ENCODE measurements around the gene PIEZO1.

Gene PIEZO1

DNA sequence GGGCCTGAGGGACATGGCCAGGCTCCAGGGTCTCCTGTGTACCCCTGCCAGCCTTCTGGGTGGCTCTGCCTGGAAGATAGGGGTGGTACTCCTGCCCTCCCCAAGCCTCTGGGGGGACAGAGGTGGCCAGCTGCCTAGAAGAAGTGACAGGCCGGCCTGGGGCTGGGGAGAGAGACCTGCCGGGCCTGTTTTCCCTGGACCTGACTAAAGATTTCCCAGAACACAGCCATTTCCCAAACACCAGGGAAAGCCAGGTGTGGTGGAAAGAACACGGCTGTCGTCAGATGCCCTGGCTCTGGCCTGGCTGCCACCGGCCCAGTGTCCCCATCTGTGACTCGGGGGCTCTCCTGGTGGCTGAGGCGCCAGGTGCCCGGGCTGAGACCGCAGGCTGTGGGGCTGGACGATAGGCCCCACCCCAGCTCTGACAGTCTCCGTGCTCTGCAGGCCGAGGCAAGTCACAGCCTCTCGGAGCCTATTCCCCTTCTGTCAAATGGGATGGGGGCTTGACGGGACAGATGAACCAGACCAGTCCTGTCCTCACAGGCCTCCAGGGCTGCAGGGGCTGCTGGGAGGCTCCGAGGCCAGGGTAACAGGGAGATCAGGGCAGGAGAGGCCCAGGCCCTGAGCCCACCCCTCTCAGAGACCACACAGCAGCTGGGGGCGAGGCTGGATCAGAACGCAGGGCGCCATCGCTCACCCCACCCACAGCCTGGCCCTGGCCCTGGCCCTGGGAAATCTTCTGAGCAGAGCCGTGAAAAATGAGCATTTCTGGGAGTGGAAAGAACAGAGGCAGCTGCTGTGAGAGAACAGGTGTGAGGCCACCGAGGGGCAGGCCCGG is 45.7 kb downstream of the PIEZO1 start:
- TF ChIP-seq CTCF (IDR thresholded peaks at IDR 0.05; ENCODE audit: borderline replicate concordance, control extremely low read depth, extremely low read depth, insufficient read depth, missing control alignments): no peak
- in situ Hi-C loops (cut with MboI; ENCODE audit: low sequenced_read_pairs, unreplicated experiment): no loop called here
- no peak for DNase-seq (ENCODE audit: low spot score)

- no peak for TF ChIP-seq CTCF (IDR thresholded peaks at IDR 0.05; ENCODE audit: borderline replicate concordance, control extremely low read depth, extremely low read depth, insufficient read depth, missing control alignments)
- in situ Hi-C loops (cut with MboI; ENCODE audit: low sequenced_read_pairs, unreplicated experiment): no loop called here
- DNase-seq (ENCODE audit: low spot score): no peak
Measured at GRCh38 chr16:88738151-88739084, 46.6 kb downstream of the PIEZO1 start.

DNA sequence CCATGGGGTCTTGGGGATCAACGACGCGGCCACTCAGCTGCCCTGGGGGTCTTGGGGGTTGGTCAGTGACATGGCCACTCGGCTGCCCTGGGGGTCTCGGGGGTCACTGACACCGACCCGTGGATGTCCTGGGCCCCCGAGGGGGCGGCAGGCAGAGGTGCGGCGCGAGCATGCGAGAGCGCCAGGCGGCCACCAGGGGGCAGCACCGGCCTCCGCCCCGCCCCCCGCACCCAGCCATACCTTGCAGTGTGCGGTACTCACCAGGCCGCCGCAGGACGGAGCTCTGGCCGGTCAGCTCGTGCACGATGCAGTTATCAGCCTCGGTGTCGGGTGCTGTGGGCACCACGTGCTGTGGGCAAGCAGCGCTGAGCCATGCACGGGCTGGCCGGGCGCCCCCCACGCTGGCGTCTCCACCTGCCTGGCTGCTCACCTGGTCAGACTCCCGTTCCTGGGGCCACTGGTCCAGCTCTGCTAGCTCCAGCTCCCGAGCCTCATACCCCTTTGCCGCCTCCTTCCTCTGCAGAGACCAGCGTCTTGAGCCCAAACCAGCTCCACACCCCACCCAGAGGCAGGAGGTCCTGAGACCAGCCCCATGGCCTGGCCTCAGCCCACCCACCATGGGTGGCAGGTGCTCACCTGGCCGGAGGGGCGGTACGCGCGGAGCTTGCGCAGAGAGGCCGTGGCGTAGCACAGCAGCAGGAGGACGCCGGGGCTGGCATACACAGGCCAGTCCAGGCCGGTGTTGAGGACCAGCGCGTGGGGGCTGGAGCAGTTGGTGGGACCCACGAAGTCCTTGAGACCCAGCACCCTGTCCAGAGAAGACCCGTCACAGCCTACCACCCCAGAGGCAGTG is 47.5 kb downstream of the PIEZO1 start:
- TF ChIP-seq CTCF (IDR thresholded peaks at IDR 0.05; ENCODE audit: borderline replicate concordance, control extremely low read depth, extremely low read depth, insufficient read depth, missing control alignments): peak; percentile 96
- in situ Hi-C loops (cut with MboI; ENCODE audit: low sequenced_read_pairs, unreplicated experiment): no loop called here
- DNase-seq (ENCODE audit: low spot score): peak; percentile 92

DNA sequence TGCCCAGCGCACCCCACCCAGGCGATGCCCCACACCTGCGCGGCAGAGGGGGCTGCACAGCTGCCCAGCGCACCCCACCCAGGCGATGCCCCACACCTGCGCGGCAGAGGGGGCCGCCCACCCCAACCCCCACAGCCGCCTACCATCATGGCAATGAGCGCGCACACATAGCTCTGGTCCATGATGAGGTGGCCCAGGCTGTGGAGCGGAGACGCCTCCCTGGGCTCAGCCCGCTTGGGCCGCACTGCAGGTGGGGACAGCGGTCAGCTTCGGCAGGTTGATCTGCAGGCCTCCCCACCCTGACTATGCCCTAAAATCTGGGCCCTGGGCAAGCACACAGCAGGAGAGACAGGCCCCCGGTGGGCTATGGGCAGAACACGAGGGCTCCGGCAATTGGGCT is 48.5 kb downstream of the PIEZO1 start:
- TF ChIP-seq CTCF (IDR thresholded peaks at IDR 0.05; ENCODE audit: borderline replicate concordance, control extremely low read depth, extremely low read depth, insufficient read depth, missing control alignments): no peak
- no peak for DNase-seq (ENCODE audit: low spot score)
- in situ Hi-C loops (cut with MboI; ENCODE audit: low sequenced_read_pairs, unreplicated experiment): no loop called here

DNA sequence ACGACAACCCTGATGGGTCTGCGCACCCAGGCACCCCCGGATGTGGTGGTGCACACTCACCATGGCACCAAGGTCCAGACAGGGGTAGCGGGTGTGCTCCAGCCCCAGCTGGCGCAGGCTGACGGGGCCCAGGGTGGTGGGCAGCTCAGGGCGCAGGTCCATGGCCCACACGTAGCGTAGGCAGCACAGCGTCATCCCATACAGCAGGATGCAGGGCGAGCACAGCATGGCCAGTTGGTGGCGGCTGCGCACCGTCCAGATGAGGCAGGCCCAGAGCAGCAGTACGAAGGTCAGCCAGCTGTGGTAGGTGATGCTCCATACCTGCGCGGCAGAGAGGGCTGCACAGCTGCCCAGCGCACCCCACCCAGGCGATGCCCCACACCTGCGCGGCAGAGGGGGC is 48.9 kb downstream of the PIEZO1 start:
- in situ Hi-C loops (cut with MboI; ENCODE audit: low sequenced_read_pairs, unreplicated experiment): no loop called here
- TF ChIP-seq CTCF (IDR thresholded peaks at IDR 0.05; ENCODE audit: borderline replicate concordance, control extremely low read depth, extremely low read depth, insufficient read depth, missing control alignments): no peak
- DNase-seq (ENCODE audit: low spot score): no peak

- in situ Hi-C loops (cut with MboI; ENCODE audit: low sequenced_read_pairs, unreplicated experiment): no loop called here
- DNase-seq (ENCODE audit: low spot score): no peak
- TF ChIP-seq CTCF (IDR thresholded peaks at IDR 0.05; ENCODE audit: borderline replicate concordance, control extremely low read depth, extremely low read depth, insufficient read depth, missing control alignments): no peak
Measured at GRCh38 chr16:88735616-88736015, 49.4 kb downstream of the PIEZO1 start.

All from GM13976 (cell line).